Liver (tissue), 3 donors: ENCODE measurements around the gene CAMSAP2.

Experiments used
- FOXA2 ChIP-seq: IDR thresholded peaks from 2 replicates; pipeline ENCODE4 v1.6.1; 2016; ENCODE audit warnings: antibody characterized with exemption
- HNF4G ChIP-seq: IDR thresholded peaks from 2 replicates; pipeline ENCODE4 v1.6.1; 2016; ENCODE audit warnings: antibody characterized with exemption
- JUND ChIP-seq, 2 donors: IDR thresholded peaks; 2 replicates each; pipeline ENCODE4 v1.6.1; 2016; ENCODE audit warnings: antibody characterized with exemption in 2 of 2
- RAD21 ChIP-seq, 2 donors: IDR thresholded peaks; 2 replicates each; pipeline ENCODE4 v1.6.1; 2016; ENCODE audit warnings: antibody characterized with exemption in 2 of 2, mild to moderate bottlenecking in 2 of 2
- SP1 ChIP-seq: IDR thresholded peaks from 2 replicates; pipeline ENCODE4 v1.6.1; 2018; ENCODE audit warnings: antibody characterized with exemption, mild to moderate bottlenecking
- YY1 ChIP-seq: IDR thresholded peaks from 2 replicates; pipeline ENCODE4 v1.6.1; 2016; ENCODE audit warnings: antibody characterized with exemption, mild to moderate bottlenecking
- TF ChIP-seq, protein P1 (sequence below): fragments of 150-350 bp; IDR thresholded peaks from 2 replicates; pipeline ENCODE4 v1.5.1; 2017; ENCODE audit warnings: improper control_type of control experiment, low read depth, low read length; ENCODE audit not compliant: missing input control
- TF ChIP-seq, protein P2 (sequence below): IDR thresholded peaks from 2 replicates; pipeline ENCODE4 v1.6.1; 2016; ENCODE audit warnings: antibody characterized with exemption, mild to moderate bottlenecking
- TF ChIP-seq, protein P3 (sequence below): IDR thresholded peaks from 2 replicates; pipeline ENCODE4 v1.6.1; 2016; ENCODE audit warnings: antibody characterized with exemption
- TF ChIP-seq, protein P4 (sequence below): IDR thresholded peaks from 2 replicates; pipeline ENCODE4 v1.6.1; 2016; ENCODE audit warnings: antibody characterized with exemption
- donor health status: healthy.
- donor health status: healthy.

DNA sequence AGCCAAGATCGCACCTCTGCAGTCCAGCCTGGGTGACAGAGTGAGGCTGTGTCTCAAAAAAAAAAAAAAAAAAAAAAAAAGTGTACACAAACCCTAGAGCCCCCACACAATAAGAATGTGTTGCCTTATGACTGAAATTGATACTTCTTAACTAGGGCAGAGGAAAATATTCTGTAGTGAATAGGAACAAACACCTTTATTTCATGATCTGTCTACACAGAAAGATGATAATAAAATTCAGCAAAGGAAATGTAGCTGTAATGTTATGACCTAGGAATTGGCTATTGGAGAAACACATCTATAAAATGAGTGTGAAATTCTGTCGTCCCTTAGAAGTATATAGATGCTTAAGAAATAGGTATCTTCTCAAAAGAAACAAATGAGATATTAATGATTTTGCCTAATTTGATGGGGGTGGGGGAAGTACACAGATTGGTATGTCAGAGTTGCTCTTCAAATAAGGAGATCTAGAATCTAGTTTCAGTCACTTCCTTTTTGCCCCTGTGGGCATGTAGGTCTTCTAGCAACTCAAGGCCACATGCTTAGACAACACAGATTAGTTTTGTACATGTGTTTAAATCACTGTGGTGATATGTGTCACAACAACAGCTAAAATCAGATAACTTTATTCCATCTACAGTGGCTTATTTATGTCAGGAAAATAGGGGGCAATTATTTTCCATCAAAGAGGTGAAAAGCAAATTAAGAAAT is 123.4 kb downstream of the CAMSAP2 start:
- TF ChIP-seq, protein P1, sequence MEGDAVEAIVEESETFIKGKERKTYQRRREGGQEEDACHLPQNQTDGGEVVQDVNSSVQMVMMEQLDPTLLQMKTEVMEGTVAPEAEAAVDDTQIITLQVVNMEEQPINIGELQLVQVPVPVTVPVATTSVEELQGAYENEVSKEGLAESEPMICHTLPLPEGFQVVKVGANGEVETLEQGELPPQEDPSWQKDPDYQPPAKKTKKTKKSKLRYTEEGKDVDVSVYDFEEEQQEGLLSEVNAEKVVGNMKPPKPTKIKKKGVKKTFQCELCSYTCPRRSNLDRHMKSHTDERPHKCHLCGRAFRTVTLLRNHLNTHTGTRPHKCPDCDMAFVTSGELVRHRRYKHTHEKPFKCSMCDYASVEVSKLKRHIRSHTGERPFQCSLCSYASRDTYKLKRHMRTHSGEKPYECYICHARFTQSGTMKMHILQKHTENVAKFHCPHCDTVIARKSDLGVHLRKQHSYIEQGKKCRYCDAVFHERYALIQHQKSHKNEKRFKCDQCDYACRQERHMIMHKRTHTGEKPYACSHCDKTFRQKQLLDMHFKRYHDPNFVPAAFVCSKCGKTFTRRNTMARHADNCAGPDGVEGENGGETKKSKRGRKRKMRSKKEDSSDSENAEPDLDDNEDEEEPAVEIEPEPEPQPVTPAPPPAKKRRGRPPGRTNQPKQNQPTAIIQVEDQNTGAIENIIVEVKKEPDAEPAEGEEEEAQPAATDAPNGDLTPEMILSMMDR: no peak
- TF ChIP-seq YY1: no peak
- TF ChIP-seq, protein P2, sequence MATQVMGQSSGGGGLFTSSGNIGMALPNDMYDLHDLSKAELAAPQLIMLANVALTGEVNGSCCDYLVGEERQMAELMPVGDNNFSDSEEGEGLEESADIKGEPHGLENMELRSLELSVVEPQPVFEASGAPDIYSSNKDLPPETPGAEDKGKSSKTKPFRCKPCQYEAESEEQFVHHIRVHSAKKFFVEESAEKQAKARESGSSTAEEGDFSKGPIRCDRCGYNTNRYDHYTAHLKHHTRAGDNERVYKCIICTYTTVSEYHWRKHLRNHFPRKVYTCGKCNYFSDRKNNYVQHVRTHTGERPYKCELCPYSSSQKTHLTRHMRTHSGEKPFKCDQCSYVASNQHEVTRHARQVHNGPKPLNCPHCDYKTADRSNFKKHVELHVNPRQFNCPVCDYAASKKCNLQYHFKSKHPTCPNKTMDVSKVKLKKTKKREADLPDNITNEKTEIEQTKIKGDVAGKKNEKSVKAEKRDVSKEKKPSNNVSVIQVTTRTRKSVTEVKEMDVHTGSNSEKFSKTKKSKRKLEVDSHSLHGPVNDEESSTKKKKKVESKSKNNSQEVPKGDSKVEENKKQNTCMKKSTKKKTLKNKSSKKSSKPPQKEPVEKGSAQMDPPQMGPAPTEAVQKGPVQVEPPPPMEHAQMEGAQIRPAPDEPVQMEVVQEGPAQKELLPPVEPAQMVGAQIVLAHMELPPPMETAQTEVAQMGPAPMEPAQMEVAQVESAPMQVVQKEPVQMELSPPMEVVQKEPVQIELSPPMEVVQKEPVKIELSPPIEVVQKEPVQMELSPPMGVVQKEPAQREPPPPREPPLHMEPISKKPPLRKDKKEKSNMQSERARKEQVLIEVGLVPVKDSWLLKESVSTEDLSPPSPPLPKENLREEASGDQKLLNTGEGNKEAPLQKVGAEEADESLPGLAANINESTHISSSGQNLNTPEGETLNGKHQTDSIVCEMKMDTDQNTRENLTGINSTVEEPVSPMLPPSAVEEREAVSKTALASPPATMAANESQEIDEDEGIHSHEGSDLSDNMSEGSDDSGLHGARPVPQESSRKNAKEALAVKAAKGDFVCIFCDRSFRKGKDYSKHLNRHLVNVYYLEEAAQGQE: no peak
- no peak for TF ChIP-seq JUND (IDR thresholded peaks at IDR 0.05)
- no peak for TF ChIP-seq RAD21 (IDR thresholded peaks at IDR 0.05)
- TF ChIP-seq, protein P3, sequence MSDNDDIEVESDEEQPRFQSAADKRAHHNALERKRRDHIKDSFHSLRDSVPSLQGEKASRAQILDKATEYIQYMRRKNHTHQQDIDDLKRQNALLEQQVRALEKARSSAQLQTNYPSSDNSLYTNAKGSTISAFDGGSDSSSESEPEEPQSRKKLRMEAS: no peak
- TF ChIP-seq HNF4G: no peak
- no peak for TF ChIP-seq FOXA2
- no peak for TF ChIP-seq SP1
- TF ChIP-seq, protein P4, sequence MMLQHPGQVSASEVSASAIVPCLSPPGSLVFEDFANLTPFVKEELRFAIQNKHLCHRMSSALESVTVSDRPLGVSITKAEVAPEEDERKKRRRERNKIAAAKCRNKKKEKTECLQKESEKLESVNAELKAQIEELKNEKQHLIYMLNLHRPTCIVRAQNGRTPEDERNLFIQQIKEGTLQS: no peak
